Measurements from ENCODE around the gene DAD1.

DNA sequence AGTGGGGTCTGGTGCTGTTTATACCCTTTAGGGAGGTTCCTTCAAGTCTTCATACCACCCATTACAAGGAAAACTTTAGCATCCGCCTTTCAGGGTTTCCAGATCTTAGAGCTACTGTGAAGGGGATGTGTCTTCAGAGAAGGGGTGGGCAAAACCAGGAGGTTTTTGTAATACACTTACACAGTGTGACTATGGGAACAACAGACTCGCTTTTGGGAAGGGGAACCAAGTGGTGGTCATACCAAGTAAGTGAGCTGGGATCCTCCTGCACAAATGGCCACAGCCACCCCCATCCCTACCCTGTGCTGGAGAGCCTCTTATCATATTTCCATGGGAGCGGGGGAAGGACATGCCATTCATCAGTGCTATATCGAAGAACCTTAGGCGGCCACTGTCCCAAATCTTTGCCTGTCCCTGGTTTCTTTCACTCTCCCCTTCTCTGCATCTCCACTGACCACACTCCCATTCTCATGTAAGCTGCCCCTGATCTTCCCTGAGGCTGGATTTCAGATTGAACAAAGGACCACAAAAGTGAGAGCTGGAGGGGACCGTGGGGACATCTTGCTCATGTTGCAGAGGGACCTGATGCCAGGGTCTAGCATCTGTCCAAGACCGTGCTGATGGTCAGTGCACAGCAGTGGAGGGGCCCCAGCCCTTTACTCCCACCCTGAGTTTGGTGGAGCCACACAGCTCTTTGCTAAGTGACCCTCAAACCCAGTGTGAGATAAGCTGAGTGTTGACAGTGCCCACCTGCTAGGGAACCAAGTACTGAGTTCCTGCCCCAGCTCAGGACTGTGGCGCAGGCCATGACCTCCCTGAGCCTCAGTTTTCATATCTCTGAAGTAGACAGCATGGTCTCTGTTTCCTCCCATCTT lies 51.4 kb downstream of the DAD1 start:
- no peak for TF ChIP-seq EZH2phosphoT487 (IDR thresholded peaks at IDR 0.05; ENCODE audit: borderline replicate concordance, low read depth, low read length)
- TF ChIP-seq, protein P1, sequence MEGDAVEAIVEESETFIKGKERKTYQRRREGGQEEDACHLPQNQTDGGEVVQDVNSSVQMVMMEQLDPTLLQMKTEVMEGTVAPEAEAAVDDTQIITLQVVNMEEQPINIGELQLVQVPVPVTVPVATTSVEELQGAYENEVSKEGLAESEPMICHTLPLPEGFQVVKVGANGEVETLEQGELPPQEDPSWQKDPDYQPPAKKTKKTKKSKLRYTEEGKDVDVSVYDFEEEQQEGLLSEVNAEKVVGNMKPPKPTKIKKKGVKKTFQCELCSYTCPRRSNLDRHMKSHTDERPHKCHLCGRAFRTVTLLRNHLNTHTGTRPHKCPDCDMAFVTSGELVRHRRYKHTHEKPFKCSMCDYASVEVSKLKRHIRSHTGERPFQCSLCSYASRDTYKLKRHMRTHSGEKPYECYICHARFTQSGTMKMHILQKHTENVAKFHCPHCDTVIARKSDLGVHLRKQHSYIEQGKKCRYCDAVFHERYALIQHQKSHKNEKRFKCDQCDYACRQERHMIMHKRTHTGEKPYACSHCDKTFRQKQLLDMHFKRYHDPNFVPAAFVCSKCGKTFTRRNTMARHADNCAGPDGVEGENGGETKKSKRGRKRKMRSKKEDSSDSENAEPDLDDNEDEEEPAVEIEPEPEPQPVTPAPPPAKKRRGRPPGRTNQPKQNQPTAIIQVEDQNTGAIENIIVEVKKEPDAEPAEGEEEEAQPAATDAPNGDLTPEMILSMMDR (conservative IDR thresholded peaks at IDR 0.05; ENCODE audit: low read length): no peak

All from OCI-LY7 (cell line).